DND-41 (cell line): ENCODE results near the gene PPFIBP1.

Experiments used
- EZH2 ChIP-seq: IDR thresholded peaks from 3 replicates; pipeline ENCODE4 v1.6.1; 2012; ENCODE audit warnings: borderline replicate concordance, low read depth, mild to moderate bottlenecking, moderate library complexity, low read length, inconsistent platforms; ENCODE audit not compliant: severe bottlenecking
- TF ChIP-seq, protein P1 (sequence below): IDR thresholded peaks from 2 replicates; pipeline ENCODE4 v1.5.1; 2012; ENCODE audit warnings: borderline replicate concordance, low read length, moderate library complexity, mild to moderate bottlenecking; ENCODE audit not compliant: poor library complexity, severe bottlenecking; ENCODE audit errors: extremely low read depth

DNA sequence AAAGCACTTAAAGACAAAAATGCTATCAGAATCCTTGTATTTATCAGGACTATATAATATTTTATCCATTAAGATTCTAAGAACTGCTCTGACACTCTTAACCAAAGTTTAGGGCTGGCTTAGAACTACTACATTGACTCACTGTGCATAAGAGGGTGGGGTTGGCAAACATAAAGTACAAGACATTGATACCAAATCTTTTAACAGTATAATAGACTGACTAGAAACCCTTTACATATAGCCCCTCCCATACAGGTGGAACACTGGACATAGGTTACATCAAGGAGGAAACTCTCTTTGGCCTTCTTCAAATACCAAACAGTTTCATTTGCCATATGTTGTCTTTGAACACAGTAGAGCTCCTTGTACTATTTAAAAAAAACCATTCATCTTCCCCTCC is 156.6 kb downstream of the PPFIBP1 start:
- TF ChIP-seq, protein P1, sequence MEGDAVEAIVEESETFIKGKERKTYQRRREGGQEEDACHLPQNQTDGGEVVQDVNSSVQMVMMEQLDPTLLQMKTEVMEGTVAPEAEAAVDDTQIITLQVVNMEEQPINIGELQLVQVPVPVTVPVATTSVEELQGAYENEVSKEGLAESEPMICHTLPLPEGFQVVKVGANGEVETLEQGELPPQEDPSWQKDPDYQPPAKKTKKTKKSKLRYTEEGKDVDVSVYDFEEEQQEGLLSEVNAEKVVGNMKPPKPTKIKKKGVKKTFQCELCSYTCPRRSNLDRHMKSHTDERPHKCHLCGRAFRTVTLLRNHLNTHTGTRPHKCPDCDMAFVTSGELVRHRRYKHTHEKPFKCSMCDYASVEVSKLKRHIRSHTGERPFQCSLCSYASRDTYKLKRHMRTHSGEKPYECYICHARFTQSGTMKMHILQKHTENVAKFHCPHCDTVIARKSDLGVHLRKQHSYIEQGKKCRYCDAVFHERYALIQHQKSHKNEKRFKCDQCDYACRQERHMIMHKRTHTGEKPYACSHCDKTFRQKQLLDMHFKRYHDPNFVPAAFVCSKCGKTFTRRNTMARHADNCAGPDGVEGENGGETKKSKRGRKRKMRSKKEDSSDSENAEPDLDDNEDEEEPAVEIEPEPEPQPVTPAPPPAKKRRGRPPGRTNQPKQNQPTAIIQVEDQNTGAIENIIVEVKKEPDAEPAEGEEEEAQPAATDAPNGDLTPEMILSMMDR: no peak
- no peak for TF ChIP-seq EZH2
